Activated CD8-positive, alpha-beta memory T cell treated with anti-CD3 and anti-CD28 coated beads for 4 hours (primary cell): ENCODE measurements around the gene TLR2.
A peak's percentile ranks its signal among the peaks of the same experiment; 100 is the strongest.

Experiments
- DNase-seq, 2 donors: peaks; one replicate each; pipeline ENCODE4 v3.0.0-alpha.2; 2020; ENCODE audit warnings: low read depth in 2 of 2

TLR2 gene, protein sequence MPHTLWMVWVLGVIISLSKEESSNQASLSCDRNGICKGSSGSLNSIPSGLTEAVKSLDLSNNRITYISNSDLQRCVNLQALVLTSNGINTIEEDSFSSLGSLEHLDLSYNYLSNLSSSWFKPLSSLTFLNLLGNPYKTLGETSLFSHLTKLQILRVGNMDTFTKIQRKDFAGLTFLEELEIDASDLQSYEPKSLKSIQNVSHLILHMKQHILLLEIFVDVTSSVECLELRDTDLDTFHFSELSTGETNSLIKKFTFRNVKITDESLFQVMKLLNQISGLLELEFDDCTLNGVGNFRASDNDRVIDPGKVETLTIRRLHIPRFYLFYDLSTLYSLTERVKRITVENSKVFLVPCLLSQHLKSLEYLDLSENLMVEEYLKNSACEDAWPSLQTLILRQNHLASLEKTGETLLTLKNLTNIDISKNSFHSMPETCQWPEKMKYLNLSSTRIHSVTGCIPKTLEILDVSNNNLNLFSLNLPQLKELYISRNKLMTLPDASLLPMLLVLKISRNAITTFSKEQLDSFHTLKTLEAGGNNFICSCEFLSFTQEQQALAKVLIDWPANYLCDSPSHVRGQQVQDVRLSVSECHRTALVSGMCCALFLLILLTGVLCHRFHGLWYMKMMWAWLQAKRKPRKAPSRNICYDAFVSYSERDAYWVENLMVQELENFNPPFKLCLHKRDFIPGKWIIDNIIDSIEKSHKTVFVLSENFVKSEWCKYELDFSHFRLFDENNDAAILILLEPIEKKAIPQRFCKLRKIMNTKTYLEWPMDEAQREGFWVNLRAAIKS

DNA sequence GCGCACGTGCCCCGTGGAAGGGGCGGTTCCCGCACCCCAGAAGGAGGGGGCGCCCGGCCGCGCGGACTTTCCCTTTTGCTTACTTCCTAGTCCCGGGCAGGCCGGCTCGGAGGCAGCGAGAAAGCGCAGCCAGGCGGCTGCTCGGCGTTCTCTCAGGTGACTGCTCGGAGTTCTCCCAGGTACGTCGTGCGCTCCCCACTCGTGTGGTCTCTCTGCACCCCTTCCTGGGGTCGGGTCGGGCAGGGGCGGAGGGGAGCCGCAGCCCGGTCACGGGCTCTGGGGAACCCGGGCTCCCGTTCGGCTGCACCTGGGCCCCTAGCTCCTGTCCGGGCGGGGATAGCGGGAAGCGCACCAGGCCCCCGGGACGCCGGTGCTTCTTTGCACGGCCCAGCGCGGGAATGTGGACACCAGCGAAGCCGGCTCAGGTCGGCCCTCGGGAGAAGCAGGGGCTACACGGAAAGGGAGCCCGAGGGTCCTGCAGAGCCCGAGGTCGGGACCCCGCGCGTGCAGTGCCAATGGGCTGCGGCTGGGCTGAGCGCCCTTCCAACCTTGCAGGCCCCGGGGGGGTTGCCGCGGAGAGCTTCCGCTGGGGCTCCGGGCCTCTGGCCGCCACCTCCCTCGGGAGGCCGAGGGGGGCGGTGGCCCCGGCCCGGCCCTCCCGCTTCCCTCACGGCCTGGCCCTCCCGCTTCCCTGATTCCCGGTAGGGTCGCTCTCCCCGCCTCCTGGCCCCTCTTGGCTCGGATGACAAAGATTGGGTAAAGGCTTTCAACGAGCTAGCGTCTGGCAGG is at the start of gene TLR2:
TSS of gene TLR2 (plus strand) at position 99 of the 789 bp plus-strand sequence. CDS start 18,628 bp downstream, outside the sequence.
- peak; percentile 19 to 41 for DNase-seq

DNA sequence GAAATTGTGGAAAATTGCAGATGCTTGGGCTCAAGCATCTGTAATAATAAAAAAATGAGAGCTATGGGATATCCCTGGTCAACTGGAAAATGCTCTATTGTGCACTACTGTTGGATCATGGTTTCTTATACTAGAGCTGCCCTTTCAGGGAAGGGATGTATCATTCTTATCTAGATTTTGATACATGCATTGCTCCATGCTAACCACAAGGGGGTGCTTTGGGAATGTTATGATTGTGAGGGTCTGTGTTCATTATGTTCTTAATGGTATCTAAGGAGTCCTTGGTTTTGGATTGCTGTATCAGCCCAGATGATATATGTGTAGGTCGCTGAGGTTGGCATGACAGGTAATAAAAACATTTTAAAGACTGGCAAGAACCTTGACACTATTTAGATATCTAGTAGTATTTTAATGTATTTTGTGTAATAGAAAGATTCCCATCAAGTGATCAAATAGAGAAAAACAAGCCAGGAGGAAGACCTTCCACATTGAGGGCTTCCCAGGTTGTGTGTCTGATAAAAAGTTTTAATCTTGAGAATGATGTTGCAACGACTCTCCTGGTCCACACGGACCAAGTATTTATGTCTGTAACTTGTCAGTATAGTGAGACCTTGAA is 49.2 kb upstream of the TLR2 start:
- no peak for DNase-seq

DNA sequence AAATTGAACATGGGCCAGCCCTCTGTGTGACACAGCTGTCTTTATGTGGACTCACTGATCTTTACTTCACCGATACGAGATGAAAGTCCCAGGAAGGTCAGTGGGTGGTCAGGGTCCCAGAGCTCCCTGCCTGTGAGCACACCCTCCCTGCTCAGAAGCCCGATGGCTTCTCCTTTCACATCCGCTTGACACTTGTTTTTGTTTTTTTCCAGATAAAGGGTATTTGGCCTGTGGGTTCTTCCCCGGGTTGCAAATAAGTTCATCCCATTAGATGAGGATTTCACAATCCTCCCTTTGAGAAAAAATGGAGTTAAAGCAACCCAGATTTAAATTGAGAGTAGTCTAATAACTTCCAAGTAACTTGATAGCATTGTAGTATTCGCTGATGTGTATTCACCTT is 48.2 kb upstream of the TLR2 start:
- DNase-seq = no peak

DNA sequence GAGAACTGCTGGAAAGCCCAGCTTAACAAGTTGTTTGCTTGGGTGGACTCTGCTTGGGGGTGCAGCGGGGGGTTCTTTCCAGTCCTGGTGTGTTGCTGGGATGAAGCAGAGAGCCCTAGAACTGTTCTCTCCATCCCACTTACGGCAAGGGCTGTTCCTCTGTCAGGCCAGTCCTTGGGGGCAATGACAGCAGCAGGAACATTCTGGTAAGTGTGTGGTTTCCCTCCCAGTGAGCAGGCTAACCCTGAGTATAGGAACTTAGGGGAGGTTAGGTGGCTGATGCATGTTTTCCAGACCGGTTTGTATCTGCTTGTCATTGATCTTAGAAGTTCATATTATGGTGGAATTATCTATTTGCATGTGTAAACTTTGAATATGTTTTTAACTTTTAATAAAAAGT is 46.9 kb upstream of the TLR2 start:
- DNase-seq = no peak

DNA sequence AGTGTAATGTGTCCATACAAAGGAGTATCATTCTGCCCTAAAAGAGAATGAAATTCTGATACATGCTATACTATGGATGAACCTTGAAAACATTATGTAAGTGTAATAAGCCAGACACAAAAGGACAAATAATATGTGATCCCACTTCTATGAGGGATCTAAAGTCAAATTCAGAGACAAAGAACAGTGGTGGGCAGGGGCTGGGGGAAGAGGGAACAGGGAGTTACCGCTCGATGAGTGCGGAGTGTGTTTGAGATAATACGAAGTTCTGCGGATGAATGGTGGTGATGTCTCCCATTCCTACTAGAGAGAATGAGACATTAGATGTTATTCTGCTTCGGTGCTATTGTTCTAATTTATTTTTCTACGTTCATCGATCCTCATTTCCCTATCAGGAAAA is 46.1 kb upstream of the TLR2 start:
- no peak for DNase-seq

DNA sequence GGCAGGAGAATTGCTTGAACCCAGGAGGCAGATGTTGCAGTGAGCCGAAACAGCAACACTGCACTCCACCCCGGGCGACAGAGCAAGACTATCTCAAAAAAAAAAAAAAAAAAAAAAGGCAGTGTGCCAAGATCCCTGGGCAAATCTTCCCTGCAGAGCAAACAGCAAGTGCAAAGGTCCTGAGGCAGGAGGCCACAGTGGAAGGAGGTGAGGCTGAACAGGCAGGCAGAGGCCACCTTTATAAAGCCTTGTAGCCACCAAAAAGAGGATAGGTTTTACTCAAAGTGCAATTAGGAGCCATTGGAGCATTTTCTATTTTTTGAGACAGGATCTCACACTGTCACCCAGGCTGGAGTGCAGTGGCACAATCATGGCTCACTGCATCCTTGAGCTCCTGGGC is 45.1 kb upstream of the TLR2 start:
- no peak for DNase-seq

DNA sequence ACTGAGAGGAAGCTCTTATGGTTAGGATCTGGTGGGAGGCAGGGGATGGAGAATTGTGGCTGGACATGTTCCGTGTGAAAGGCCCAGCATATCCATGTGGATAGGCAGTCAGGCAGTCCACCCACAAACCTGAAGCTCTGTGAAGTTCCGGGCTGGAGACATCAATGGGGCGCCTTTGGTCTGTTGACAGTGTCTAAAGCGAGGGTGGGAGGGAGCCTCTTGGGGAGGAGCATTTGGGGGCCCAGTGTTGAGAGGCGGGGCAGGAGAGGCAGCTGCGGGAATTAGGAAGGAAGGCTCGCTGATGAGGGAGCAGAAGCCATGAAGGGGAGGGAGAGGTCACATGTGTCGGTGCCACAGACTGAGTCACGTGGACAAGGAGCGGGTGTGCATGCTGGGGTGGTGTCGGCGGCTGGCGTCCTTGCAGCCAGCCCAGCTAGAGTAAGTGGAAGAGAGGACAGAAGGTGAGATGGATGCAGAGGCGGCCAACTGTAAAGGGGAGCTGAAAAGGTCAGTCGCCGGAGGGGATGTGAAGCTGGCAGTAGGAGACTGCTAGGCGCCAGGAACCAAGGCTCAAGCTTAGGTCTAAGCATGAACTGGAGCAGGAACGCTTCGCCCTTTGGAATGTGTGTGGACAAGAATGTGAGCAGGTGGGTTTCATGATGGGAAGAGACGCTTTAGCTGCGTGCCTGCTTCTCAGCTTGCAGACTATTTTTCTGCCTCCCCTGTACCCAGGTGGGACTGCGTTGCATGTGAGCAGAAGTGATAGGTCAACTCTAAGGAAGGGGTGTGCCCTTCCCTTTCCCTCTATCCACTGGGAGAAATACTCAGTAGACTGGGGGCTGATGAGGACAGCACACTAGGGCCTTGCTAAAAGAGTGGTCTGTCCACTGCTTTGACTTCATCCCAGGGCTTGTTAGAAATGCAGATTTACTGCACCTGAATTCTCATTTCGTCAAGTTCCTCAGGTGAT is 44.0 kb upstream of the TLR2 start:
- no peak for DNase-seq

DNA sequence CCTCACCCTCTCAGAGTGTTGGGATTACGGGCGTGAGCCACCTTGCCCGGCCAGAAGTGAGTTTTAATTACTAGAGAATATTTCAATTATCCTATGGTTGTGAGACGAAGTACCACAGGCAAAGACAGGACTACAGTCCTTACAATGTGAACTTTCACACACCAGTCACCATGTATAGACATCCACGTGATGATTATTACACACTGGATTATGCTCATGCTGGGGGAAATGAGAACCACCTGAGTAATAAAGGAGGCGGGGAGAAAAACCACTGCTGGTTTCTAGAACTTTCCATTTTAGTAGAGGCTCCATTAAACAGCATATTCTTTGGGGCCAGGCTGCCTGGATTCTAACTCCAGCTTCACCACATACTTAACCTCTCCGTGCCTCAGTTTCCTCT is 42.5 kb upstream of the TLR2 start:
- DNase-seq = no peak

DNA sequence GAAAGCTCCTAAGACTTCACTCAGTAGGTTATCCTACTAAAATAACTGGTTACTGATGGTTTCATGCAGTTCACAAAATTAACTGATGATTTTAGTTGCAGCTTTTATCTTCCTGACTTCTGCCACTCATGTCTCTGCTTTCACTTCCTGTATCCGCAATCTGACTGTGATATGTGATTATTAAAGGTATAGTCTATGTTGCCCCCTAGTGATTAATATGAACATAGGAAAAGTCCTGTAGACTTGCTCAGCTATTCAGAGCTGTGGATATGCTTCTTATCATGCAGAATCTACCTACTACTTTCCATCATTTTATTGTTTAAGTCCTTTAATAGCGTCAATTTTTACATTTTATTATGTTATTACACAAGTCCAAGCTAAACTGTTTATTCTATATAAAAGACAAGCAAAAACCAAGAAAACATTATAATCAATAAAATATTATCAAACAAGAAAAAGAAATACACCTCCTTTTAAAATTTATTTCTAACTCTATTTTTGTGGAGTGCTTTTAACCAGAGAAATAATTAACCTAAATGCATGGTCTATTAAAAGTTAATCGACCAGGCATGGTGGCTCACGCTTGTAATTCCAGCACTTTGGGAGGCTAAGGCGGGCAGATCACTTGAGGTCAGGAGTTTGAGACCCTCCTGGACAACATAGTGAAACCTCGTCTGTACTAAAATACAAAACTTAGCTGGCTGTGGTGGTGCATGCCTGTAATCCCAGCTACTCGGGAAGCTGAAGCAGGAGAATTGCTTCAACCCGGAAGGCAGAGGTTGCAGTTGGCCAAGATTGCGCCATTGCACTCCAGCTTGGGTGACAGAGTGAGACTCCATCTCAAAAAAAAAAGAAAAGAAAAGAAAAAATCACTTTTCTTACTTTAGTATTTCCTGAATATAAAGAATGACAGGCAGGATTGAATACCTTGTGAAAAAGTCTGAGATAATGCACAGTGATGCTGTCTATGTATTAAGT is 40.4 kb upstream of the TLR2 start:
- no peak for DNase-seq

DNA sequence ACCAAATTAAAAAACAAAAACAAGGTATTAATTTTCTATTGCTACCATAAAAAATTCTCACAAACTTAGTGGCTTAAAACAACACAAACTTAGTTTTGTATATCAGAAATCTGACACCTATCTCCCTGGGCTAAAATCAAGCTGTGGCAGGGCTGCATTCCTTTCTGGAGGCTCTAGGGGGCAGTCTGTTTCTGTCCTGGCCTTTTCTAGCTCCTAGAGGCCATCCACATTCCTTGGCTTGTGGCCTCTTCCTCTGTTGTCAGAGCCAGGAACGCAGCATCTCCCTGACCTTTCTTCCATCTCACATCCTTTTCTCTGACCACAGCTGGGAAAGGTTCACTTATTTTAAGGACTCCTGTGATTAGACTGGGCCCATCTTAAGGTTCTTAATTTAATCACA is 38.9 kb upstream of the TLR2 start:
- no peak for DNase-seq

DNA sequence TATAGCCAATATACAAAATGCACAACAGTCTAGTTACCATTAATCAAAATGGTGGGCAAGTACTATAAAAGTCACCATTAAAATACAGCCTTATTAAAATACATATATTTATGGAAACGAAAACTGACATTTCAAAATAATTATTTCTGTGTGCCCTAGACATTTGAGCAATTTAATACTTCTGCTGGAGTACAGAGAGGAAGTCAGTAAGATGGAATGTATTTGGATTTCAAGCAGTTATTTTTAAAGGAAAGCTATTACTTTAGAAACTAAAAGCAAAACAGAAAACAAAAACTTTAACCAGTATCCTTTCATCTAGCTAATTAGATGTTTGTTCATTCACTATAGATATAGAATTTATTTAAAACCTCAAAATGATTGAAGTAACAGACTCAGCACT is 37.8 kb upstream of the TLR2 start:
- DNase-seq = no peak

DNA sequence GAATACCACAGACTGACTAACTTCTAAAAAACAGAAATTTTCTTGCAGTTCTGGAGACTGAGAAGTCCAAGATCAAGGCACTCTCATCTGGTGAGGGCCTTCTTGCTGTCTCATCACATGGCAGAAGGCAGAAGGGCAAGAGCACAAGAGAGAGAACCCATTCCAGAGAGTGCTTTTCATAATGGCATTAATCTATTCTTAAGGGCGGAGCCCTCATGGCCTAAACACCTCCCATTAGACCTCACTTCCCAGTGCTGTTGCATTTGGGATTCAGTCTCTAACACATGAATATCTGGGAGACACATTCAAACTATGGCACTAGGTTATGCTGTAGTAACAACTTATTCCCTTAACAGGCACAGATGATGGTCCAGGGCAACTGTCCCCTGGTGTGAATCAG is 37.1 kb upstream of the TLR2 start:
- no peak for DNase-seq

DNA sequence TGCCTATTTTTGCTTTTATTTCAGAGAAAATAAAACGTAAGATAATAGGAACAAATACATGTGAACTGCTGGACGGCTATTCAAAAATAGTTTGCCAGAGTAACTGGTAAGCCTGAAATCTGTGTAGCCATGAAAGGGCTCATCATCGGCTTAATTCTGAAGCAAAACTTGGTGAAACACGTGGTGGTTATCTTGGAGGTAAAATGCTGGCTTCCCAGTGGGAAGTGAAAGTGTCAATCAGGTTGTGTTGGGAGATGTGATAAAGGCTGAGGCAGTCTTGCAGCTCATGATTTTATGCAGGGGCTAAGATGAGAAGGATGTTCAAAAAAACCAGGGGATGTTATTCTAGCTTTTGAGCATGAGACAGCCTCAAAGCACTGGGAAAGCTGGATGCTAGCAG is 36.1 kb upstream of the TLR2 start:
- DNase-seq = no peak

DNA sequence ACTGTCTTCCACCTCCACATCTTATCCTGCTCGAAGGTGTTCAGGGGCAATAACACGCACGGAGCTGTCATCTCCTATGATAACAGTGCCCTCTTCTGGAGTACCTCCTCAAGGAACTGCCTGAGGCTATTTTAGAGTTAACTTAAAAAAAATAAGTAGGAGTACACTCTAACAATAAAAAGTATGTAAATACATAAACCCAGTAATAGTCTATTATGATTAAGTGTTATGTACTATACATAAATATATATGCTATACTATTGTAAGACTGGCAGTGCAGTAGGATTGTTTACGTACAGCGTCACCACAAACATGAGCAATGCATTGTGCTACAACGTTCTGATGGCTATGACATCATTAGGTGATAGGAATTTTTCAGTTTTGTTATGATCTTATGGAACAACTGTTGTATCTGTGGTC is 34.5 kb upstream of the TLR2 start:
- DNase-seq = no peak

DNA sequence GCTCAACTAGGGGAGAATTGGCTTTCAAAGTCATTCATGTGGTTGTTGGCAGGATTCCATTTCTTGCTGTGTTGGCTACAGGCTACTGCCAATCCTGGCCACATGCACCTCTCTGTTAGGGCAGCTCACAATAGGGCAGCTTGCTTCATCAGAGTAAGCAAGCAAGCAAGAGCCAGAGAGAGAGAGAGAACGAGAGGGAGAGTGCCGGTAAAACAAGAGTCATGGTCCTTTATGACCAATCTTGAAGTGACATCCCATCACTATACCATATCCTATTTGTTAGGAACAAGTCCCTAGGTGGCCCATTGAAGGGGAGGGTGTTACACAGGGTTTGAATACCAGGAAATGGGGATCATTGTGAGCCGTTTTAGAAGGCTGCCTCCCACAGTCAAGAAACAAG is 33.0 kb upstream of the TLR2 start:
- no peak for DNase-seq

DNA sequence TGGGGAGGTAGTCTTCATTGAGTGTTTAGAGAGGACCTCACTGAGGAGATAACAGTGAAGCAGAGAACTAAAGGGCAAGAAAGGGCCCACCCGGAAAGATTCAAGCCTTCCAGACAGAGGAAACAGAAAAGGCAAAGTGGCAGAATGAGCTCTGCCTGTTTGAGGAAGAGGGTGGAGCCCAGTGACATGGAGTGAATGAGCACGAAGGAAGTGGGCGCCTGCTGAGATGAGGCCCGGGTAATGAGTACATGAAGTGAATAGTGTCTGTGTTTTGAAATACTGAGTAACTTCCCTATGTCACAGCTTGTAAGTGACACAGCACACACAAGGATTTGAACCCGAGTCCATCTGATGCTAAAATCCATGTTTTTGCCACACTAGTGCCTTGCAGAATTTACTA is 32.5 kb upstream of the TLR2 start:
- DNase-seq = peak in 1 of 2 donors; percentile 8

DNA sequence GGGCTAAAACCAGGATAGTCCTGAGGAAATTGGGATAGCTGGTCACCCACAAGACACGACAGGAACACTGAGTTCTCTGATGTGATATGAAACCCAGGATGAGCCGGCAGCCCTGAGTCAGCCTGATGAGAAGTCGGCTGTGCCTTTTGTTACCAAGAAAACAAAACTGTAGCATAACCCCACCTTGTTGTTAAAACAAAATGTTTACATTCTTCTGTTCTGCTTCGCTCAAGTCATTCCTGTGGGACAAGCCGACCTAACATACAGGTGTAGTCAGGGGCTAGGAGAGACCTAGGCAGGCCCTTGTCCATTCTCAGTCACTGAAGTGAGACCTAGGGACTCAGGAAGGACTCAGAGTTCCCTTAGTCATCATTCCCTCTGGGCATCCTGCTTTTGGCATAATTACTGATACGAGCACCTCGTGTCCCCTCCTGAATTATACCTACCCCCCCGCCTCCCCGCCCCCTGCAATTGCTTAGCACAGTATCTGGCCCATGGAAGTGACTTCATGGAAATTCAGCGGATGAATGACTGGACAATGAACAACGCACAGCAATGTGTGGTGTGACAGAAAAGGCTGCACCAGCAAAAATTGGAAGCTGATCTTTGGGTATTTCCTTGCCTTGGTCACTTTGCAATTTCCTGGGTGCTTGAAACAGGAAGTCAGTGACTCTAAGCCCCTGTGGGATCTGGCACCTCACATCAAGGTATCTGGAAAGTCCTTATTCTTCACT is 31.9 kb upstream of the TLR2 start:
- no peak for DNase-seq

DNA sequence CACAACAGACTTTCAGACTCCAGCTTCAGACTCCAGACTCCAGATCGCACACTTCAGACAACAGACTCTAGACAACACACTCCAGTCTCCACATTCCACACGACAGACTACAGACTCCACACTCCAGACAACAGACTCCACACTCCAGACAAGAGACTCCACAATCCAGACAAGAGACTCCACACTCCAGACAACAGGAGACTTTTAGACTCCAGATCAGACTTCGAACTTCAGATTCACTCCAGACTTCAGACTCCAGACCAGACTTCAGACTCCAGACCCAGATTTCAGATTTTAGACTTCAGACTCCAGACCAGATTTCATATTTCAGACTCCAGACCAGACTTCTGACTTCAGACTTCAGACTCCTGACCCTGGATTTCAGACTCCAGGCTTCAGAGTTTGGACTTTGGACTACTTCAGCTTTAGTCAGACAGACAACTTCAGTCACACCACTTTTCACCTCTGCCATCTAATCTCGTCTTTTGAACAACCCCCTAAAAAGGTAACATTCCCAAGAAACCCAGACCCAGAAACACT is 29.0 kb upstream of the TLR2 start:
- DNase-seq = no peak

DNA sequence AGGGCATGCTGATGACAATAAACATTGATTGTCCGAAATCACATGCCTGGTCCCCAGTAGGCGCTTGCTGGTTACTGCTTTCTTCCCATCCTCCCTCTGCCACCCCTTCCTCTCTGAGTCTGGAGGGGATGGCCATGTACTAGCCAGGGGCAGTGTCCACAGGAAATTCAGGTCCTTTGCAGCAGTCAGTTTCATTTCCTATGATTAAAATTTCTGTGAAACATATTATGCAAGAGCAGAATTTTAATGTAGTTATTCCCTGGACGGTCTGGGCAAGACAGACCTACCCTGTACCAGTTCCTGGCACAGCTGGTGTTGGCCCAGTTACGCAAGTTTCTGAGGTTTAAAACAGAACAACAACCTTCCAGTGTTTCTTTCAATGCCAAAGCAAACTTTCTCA is 28.2 kb upstream of the TLR2 start:
- DNase-seq = no peak
